Colon (tissue), 2 donors: Measurements from ENCODE around the gene GNG11.
"Not testable (repeated sequence)": the region's sequence is repeated elsewhere in the genome, so short reads cannot be mapped to it uniquely, and the experiment has no call there.

Experiments
- FAIRE-seq: peaks from 2 replicates; lab custom pipeline; 2012; peaks lifted over from hg19 to GRCh38; lab: Jason Lieb, UNC
- donor health status: control.
- donor health status: control.

GNG11 gene

GRCh38 chr7:93911661-93912060, 9.9 kb upstream of the GNG11 start:
- not testable (repeated sequence) for FAIRE-seq

GRCh38 chr7:93913197-93913596, 8.3 kb upstream of the GNG11 start:
- no peak for FAIRE-seq

- no peak for FAIRE-seq
Observed at GRCh38 chr7:93914581-93915066, 6.9 kb upstream of the GNG11 start.

DNA sequence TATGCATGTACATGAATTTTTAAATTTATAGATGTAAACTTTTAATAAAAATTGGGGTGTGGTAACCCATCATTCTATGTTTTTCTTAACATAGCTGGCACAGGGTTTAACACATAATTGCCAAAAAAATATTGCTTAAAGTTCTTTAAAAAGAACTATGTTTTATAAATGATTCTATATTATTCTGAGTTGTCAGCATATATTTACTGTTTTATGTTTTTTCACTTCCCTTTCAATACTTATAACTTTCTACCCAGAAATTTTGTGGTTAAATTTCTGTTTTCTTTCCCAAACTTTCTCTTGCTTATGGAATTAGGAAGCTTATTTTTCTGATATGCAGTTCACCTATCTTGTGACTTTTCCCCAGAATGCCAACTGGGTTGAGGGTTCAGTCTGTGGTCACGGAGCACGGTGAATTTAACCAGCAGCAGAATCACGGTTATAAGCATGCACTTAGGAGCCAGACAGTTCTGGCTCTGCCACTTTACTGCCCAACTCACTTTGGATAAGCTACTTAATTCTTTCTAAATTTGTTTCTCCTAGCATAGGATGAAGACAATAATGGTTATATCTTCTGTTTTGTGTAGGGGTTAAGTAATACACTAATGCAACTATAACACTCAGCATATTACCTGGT, 6.2 kb upstream of the GNG11 start:
- FAIRE-seq: peak; percentile 24

DNA sequence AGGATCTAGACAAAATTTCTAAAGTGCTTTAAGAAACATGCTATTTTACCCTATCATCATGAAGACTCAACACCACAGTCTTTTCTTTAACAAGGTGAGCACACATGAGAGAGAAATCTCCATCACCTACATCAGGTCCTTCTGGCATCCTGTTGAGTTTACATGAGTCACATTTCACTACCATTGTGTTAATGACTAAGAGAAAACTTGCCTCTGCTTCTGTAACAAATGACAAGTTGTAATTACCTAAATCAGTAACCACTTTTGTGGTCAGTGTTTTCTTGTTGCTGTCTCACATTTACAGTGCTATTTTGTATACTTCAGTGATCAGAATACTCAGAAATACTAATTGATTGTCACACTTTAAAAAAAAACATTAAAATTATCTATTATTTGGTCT, 5.6 kb upstream of the GNG11 start:
- FAIRE-seq: not testable (repeated sequence)

DNA sequence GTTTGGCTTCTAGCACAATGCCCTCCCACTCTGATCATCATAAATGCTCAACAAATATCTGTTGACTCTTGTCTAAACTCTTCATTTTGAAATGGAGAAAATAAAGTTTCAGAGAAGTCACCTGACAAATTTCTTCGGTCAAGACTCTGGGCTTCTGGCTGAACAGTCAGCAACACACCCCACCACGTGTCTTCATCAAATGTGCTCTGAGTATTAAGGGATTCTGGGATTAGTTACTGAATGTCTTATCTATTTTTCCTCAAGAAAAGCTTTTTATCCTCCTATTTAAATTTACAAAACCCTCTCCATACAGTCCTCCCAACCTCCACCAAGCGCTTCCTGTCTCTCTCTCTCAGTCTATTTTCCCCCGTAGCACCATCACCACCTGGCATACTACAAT, 5.2 kb upstream of the GNG11 start:
- FAIRE-seq: not testable (repeated sequence)

- no peak for FAIRE-seq
Observed at GRCh38 chr7:93920496-93921182, 896 bp upstream of the GNG11 start.

GRCh38 chr7:93921186-93921585, 349 bp upstream of the GNG11 start:
- FAIRE-seq: no peak

- FAIRE-seq: no peak
Observed at GRCh38 chr7:93923296-93923695, 1.8 kb downstream of the GNG11 start.

DNA sequence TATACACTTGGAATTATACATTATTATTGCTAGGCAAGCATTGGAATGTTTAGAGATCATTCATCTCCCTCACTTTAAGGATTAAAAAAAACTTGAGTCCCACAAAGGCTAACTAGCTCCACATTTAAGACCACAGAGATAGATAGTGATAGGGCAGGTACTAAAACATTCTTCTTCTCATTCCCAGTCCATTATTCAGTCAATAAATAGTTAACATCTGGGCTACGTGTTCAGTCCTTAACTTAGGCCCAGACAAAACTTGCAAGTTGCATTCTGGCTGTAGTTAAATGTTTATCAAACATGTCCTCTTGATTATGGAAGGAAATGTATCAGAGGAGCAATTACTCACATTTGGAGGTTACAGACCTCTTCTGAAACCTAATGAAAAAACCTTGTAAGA, 2.4 kb downstream of the GNG11 start:
- FAIRE-seq: no peak

GRCh38 chr7:93926800-93927199, 5.3 kb downstream of the GNG11 start:
- FAIRE-seq: no peak

DNA sequence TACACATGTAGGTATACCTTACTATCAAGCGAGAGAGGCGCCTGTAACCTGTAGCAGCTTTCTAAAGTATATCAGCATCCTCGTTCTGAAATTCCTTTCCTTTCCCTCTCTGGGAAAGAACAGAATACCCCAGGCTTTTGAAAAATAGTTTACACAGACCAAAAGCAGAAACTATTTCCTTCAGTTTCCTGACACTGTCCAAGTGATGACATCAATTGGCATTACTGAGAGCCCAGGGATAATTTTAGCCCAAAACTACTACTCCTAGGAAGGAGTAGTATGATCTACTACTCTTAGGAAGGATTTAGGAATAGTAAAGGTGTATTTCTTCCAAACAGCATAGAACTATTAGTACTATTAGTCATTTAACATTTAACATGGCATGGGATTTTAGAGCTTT, 6.0 kb downstream of the GNG11 start:
- no peak for FAIRE-seq

GRCh38 chr7:93931655-93932054, 10.1 kb downstream of the GNG11 start:
- FAIRE-seq: no peak

- no peak for FAIRE-seq
Observed at GRCh38 chr7:93933156-93933555, 11.6 kb downstream of the GNG11 start.

DNA sequence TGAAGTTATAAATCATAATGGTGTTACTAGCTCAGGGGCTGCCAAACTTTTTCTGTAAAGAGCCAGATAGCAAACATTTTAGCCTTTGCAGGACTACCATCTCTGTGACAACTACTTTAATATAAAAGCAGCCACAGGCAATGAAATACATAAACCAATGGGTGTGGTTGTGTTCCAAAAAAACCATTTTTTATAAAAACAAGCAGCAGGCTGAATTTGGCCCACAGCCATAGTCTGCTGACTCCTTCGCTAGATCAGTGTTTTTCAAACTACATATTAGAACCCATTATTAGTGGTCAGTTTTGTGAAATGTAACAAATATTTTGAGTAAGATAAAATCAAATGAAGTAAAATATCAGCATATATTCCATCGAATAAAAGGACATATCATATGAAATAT, 13.6 kb downstream of the GNG11 start:
- no peak for FAIRE-seq

DNA sequence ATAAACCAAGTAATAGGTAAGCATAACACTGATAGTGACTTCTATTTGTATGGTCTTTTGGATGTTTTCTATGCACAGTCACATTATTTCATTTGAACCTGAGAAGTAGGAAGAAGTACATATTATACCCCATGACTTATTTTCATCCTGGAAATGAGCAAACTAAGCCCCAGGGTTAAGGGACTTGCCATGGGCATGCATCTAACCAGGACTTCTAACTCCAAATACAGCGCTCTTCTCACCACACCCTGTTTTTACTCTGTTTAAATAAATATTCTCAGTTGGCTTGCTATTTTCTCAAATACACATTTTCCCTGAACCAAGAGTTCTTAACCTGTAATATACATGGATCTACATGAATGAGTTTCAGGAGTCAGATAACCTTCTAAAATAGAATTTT, 16.3 kb downstream of the GNG11 start:
- FAIRE-seq: no peak

DNA sequence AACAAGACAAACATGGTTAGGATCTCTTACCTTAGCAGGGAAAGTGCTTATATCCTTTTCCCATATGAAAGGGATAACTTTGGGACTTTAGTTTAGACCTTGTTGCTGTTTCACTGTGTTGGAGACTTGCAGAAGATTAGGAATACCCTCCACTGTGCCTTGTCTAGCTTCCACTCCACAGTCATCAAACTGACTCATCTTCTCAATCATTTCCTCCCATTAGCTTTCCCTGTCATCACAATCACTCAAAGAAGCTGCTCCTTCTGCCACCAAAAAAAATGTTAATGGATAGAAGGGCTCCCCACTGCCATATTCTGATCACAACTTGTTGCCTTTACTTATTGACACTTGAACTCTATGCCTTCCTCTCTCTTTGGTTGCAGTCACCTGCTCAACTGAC, 16.8 kb downstream of the GNG11 start:
- no peak for FAIRE-seq

DNA sequence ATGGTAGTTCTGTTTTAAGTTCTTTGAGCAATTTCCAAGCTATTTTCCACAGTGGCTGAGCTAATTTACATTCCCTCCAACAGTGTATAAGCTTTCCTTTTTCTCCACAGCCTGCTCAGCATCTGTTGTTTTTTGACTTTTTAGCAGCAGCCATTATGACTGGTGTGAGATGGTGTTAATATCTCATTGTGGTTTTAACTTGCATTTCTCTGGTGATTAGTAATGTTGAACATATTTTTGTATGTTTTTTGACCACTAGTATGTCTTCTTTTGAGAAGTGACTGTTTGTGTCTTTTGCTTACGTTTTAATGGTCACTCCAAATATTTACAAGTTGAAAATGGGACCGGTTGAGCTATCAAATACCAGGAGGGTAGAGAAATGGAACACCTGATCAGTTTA, 20.4 kb downstream of the GNG11 start:
- no peak for FAIRE-seq

DNA sequence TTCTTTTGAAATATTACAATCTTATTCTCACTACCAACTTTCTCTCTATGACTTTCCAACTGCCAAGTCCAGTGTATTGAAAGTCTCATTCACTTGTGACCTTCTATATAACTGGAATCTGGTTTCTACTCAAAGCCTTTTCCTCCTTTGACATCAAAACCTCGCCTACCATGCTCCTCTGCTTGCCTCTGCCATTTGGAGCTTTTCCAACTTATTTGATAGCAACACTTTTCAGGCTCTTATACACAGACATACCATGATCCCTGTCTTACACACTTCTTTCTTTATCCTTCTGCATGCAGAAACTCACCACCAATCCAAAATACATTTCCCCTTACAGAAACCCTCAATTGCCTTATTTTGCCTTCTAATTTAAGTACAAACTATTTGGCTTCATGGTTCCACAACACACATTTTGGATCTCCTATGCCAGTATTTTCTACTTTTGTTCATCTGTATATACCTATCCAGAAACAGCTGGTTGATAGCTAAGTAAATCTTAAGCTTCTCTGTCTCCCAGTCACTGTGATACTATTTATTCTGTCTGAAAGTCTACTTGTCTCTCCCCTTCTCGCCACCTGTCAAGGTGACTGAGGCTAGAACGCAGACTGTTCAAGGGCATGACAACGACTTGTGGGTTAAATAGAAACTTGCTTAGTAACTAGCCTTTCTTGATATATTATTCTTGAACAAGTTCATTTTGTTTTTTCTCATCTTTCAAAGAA, 22.4 kb downstream of the GNG11 start:
- no peak for FAIRE-seq

DNA sequence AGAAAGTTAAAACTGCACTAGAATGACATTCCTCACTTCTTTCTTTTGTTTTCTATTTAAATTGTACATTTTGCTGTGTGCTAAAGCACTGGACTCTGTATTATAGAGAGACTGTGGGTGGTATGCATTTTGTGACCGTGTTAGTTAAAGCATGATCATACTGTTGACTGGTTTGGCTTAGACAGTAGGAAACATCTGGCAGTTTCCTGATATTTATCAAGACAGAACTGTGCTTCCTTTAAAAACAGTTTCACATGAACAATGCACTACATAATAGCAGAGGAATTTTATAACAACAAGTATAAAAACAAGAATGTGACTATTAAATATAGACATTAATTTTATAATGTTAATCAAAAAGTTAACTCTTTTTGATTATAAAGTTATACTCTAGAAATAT, 23.1 kb downstream of the GNG11 start:
- no peak for FAIRE-seq

DNA sequence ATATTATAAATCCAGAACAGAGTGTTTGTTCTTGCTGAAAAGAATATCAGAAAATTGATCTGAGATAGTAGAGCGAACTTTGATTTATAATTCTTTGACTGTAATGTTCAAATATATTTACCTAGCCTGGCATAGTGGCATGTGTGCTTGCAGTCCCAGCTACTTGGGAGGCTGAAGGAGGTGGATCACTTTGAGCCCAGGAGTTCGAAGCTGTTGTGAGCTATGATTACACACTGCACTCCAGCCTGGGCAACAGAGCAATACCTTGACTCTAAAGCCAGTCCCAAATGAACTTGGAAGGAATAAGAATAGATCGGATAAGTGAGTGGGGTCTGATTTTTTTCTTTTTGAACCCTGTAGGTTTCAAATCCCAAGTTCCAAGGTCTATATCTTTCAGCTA, 23.5 kb downstream of the GNG11 start:
- no peak for FAIRE-seq

DNA sequence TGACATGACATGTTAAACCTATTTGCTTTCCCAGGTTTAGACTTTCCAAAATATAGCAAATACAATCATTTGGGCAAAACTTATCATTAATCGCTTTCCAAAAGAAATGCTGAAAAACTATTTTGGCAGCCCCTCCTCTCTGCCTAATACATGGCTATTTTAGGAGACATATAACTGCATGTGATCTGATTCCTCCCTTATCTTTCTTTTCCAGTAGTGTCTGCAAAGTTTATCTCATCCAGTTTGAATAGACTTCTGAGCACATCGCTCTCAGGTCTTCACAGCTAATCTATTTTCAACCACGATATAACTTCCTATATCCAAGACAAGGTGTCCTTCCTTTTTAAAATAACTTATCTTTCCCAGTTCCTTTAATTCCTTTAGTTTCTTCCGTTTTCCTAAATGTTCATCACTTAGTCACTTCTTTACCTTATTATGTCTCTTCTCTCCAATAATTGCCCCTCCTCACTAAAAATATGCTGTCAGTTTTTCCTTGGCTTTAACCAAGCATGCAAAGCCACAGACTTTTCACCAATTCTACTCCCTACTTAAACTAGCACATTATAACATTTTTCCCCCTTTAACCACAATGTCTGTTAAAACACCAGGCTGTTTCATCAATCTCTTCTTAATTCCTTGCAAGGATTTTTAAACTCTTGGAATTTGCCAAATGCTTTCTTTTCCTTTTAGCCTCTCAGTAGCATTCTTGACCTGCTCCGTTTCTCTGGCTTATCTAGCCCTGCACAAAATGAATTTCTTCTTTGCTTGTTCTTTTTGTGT, 24.4 kb downstream of the GNG11 start:
- no peak for FAIRE-seq

- FAIRE-seq: no peak
Observed at GRCh38 chr7:93948106-93948505, 26.6 kb downstream of the GNG11 start.
